C4-2B (cell line): ENCODE measurements around the gene INSYN2B.

Source experiments
- CTCF ChIP-seq: fragments of 450-650 bp; conservative IDR thresholded peaks from 2 replicates; pipeline ENCODE4 v1.5.1; 2017; ENCODE audit warnings: mild to moderate bottlenecking
- ZFX ChIP-seq: fragments of 450-650 bp; IDR thresholded peaks from 2 replicates; pipeline ENCODE4 v1.6.1; 2017

DNA sequence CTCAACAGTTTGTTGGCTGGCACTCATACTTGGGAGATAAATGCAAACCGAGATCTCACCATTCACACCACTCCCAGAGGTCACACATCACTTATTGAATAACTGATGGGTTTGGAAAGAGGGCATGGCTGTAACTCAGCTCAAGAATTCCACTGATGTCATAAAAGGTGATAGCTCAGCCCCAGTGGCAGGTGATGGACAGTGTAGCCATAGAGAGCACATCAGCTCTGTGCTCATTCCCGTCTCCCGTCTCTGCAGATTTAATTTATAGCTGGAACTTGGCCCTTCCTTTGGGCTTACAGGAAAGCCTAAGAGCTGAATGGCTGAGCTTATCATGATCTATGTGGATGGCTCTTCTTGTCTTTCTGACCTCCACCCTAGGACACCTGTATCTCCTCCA, 59.8 kb downstream of the INSYN2B start:
- no peak for TF ChIP-seq CTCF
- no peak for TF ChIP-seq ZFX
